ENCODE measurements around the gene CHAD. TPM values are rescaled to one million over a fixed set of nuclear protein-coding genes. Genes with fewer than 3 reads are reported as not detected.

CHAD gene
- total and polyA plus RNA-seq, 2 of the 13 experiments (the other 11 are each of a cell fraction or from before 2014, with no cell fraction given): 1.4 TPM; not detected in 1

GRCh38 chr17:50425682-50426471 is 42.8 kb downstream of the CHAD start, which contains the start of gene ACSF2 (continued):
- no peak for TF ChIP-seq AFF4 (CRISPR knock-in tag; IDR thresholded peaks at IDR 0.05)
- TF ChIP-seq KDM2A (CRISPR knock-in tag; IDR thresholded peaks at IDR 0.05; ENCODE audit: borderline replicate concordance, low read depth): peak; percentile 59
- no peak for TF ChIP-seq ZNF75D (CRISPR knock-in tag; IDR thresholded peaks at IDR 0.05; ENCODE audit: borderline replicate concordance)
- TF ChIP-seq MZF1 (CRISPR knock-in tag; IDR thresholded peaks at IDR 0.05; ENCODE audit: borderline replicate concordance): 0 out of 2 replicates have a peak, but pooled peaks have one; percentile 45
- TF ChIP-seq MAX (IDR thresholded peaks at IDR 0.05): peak; percentile 89
- 0 out of 2 replicates have a peak, but pooled peaks have one; percentile 7 for TF ChIP-seq ZBTB1 (CRISPR knock-in tag; IDR thresholded peaks at IDR 0.05; ENCODE audit: borderline replicate concordance)
- peak; percentile 20; the same call in 1 of the 2 replicates for TF ChIP-seq ZSCAN12 (CRISPR knock-in tag; IDR thresholded peaks at IDR 0.05)
- TF ChIP-seq THAP7 (CRISPR knock-in tag; IDR thresholded peaks at IDR 0.05): no peak
- TF ChIP-seq ZFY (CRISPR knock-in tag; IDR thresholded peaks at IDR 0.05): peak; percentile 51; the same call in 1 of the 2 replicates
- no peak for TF ChIP-seq ZNF432 (CRISPR knock-in tag; IDR thresholded peaks at IDR 0.05; ENCODE audit: borderline replicate concordance)
- no peak for TF ChIP-seq PHF20 (CRISPR knock-in tag; IDR thresholded peaks at IDR 0.05)
- TF ChIP-seq ZNF891 (CRISPR knock-in tag; IDR thresholded peaks at IDR 0.05): peak; percentile 10; the same call in 1 of the 2 replicates
- TF ChIP-seq ZNF687 (CRISPR knock-in tag; IDR thresholded peaks at IDR 0.05): peak; percentile 90
- no peak for TF ChIP-seq HNRNPUL1 (IDR thresholded peaks at IDR 0.05; ENCODE audit: low read depth, low read length)
- TF ChIP-seq SNRNP70 (IDR thresholded peaks at IDR 0.05; ENCODE audit: low read depth, low read length): no peak
- TF ChIP-seq MED8 (CRISPR knock-in tag; IDR thresholded peaks at IDR 0.05; ENCODE audit: insufficient replicate concordance): no peak
- TF ChIP-seq ZBTB46 (CRISPR knock-in tag; IDR thresholded peaks at IDR 0.05; ENCODE audit: borderline replicate concordance): no peak
- no peak for TF ChIP-seq KLF12 (CRISPR knock-in tag; IDR thresholded peaks at IDR 0.05; ENCODE audit: borderline replicate concordance)
